Stomach (tissue), 4 donors: ENCODE data around the gene PCBP3.

Experiments
- POLR2A ChIP-seq, 4 donors: fragments of 450-650 bp; IDR thresholded peaks; one replicate each; pipeline ENCODE4 v1.6.1; 2016; ENCODE audit warnings: antibody characterized with exemption in 4 of 4, control low read depth in 2 of 4, mild to moderate bottlenecking in 1 of 4, moderate library complexity in 1 of 4
- TF ChIP-seq, protein P1 (sequence below), 7 experiments: fragments of 450-650 bp in 4 of 7; fragments of 200-600 bp in 3 of 7; sonication (generic) in 3 of 7; IDR thresholded peaks; one replicate each; pipeline ENCODE4 v1.5.1; 2016 to 2019; ENCODE audit warnings: antibody characterized with exemption in 7 of 7, control low read depth in 2 of 7, mild to moderate bottlenecking in 1 of 7

DNA sequence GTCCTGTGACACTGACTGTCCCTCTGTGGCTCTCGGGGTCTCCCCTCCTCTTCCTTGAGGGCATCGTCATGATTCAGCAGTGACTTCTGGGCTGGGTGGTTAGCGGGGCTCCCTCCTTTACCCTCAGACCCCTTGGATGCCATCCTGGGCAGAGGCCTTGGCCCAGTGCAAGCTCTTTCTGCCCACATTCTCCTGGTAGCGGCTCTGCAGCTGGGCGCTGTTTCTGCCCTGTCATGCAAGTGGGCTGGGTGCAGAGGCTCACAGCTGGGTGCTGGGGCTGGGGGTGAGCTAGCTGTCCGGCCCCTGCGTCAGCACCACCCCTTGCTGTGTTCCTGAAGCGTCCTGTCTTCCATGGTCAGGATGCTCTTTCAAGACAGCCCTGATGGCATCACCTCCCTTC lies 158.5 kb downstream of the PCBP3 start:
- TF ChIP-seq, protein P1, sequence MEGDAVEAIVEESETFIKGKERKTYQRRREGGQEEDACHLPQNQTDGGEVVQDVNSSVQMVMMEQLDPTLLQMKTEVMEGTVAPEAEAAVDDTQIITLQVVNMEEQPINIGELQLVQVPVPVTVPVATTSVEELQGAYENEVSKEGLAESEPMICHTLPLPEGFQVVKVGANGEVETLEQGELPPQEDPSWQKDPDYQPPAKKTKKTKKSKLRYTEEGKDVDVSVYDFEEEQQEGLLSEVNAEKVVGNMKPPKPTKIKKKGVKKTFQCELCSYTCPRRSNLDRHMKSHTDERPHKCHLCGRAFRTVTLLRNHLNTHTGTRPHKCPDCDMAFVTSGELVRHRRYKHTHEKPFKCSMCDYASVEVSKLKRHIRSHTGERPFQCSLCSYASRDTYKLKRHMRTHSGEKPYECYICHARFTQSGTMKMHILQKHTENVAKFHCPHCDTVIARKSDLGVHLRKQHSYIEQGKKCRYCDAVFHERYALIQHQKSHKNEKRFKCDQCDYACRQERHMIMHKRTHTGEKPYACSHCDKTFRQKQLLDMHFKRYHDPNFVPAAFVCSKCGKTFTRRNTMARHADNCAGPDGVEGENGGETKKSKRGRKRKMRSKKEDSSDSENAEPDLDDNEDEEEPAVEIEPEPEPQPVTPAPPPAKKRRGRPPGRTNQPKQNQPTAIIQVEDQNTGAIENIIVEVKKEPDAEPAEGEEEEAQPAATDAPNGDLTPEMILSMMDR (IDR thresholded peaks at IDR 0.05), result no peak
- no peak for TF ChIP-seq POLR2A (IDR thresholded peaks at IDR 0.05)
